HG02623 (cell line): ENCODE results near the gene MPHOSPH6.
"Not testable (repeated sequence)": the region's sequence is repeated elsewhere in the genome, so short reads cannot be mapped to it uniquely, and the experiment has no call there.

Experiments used
- ATAC-seq: cut with Tn5 transposase; IDR thresholded peaks from one replicate; pipeline ENCODE4 v1.9.1; 2021; ENCODE audit warnings: moderate library complexity; ENCODE audit not compliant: unreplicated experiment

MPHOSPH6 gene

DNA sequence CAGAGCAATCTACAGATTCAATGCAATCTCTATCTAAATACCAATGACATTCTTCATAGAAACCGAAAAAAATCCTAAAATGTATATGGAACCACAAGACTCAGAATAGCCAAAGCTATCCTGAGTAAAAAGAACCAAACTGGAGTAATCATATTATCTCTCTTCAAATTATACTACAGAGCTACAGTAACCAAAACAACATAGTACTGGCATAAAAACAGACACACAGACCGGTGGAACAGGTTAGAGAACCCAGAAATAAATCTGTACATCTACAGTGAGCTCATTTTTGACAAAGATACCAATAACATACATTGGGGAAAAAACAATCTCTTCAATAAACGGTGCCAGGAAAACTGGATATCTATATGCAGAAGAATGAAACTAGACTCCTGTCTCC, 45.4 kb downstream of the MPHOSPH6 start:
- ATAC-seq, result no peak

GRCh38 chr16:82119405-82119804, 50.6 kb downstream of the MPHOSPH6 start:
- ATAC-seq, result no peak

- no peak for ATAC-seq
These were observed 51.3 kb downstream of the MPHOSPH6 start for GRCh38 chr16:82118749-82119148.

DNA sequence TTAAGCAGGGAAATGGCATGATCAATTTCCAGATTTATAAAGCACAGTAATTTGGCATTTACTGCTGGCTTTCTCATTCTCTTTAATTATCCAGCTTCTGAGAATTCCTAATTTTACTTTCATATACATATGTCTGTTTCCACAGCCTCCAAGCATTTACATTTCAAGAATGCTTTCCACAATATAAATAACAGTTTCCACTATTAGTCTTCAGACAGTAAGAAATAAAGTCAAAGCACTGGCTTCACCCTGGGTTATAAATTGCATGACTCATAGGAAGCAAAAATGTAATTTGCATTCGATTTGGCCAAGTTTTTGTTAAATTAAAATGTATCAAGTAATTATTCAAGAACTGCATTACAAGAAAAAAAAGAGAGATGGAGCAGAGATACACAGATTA, 53.5 kb downstream of the MPHOSPH6 start:
- no peak for ATAC-seq

- no peak for ATAC-seq
These were observed 56.3 kb downstream of the MPHOSPH6 start for GRCh38 chr16:82113741-82114140.

- ATAC-seq, result no peak
These were observed 58.1 kb downstream of the MPHOSPH6 start for GRCh38 chr16:82111944-82112343.

- ATAC-seq, result not testable (repeated sequence)
These were observed 60.8 kb downstream of the MPHOSPH6 start for GRCh38 chr16:82109266-82109665.

DNA sequence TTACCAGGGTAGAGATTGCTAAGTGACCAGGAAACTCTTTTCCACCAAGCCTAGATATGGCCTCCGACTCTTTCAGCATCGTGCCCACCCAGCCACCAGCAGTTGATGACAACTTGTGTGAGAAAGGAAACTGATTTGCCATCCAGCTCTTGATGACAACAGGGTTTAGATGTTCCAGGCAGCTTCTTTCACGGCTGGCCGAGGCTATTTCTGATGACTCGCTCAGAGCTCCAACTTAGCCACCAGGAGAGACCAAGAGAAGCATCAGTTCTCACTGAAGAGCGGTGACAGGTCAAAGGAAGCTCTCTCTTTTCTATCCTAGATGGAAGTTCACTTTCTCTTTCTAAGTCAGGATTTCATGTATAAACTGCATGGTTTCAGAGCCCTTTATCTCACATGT, 61.2 kb downstream of the MPHOSPH6 start:
- ATAC-seq, result no peak

- ATAC-seq, result no peak
These were observed 61.9 kb downstream of the MPHOSPH6 start for GRCh38 chr16:82108100-82108499.

DNA sequence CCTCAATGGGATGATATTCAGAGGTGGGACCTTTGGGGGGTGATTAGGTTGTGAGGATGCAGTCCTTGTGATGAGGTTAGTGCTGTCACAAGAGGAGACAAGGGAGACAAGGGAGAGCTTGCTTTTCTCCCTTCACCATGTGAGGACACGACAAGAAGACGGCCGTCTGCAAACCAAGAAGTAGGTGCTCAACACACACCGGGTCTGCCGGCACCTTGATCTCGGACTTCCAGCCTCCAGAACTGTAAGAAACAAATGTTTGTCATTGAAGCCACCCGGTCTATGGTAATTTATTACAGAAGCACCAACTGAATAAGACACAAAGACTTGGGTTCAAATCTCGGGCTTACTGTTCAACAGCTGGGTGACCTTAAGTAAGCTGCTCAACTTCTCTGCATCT, 64.9 kb downstream of the MPHOSPH6 start:
- no peak for ATAC-seq
